WTC11 (cell line): ENCODE data around the gene WDR59.

ENCODE experiments used
- ETV6 ChIP-seq: sonication (generic); formaldehyde crosslinking; IDR thresholded peaks from 2 replicates; pipeline ENCODE4 v1.8.1; 2022; ENCODE audit warnings: mild to moderate bottlenecking, missing genetic modification reagents
- TF ChIP-seq, protein P1 (sequence below): sonication (generic); formaldehyde crosslinking; IDR thresholded peaks from 2 replicates; pipeline ENCODE4 v1.8.0; 2022; ENCODE audit warnings: mild to moderate bottlenecking, missing genetic modification reagents
- TF ChIP-seq, protein P2 (sequence below): sonication (generic); formaldehyde crosslinking; IDR thresholded peaks from 2 replicates; pipeline ENCODE4 v1.8.1; 2023; ENCODE audit warnings: mild to moderate bottlenecking, missing genetic modification reagents, moderate library complexity

DNA sequence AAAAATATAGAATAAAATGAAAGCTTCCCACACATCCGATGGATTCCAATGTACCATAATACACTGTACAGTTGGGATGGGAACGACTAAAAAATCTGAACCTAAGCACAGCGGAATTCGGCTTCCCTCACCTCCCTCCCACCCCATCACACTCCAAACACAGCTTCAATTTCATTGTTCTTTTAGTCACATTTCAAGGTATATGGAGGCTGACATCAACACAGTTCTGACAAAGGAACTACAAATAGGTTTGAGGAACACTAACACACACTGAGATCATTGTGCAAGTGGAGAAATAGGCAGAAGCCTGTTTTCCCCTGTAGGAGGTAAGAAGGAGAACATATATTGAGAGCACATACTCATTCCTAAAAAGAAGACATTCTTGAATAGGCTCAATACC lies 85.1 kb downstream of the WDR59 start:
- no peak for TF ChIP-seq ETV6
- TF ChIP-seq, protein P1, sequence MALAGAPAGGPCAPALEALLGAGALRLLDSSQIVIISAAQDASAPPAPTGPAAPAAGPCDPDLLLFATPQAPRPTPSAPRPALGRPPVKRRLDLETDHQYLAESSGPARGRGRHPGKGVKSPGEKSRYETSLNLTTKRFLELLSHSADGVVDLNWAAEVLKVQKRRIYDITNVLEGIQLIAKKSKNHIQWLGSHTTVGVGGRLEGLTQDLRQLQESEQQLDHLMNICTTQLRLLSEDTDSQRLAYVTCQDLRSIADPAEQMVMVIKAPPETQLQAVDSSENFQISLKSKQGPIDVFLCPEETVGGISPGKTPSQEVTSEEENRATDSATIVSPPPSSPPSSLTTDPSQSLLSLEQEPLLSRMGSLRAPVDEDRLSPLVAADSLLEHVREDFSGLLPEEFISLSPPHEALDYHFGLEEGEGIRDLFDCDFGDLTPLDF, result no peak
- TF ChIP-seq, protein P2, sequence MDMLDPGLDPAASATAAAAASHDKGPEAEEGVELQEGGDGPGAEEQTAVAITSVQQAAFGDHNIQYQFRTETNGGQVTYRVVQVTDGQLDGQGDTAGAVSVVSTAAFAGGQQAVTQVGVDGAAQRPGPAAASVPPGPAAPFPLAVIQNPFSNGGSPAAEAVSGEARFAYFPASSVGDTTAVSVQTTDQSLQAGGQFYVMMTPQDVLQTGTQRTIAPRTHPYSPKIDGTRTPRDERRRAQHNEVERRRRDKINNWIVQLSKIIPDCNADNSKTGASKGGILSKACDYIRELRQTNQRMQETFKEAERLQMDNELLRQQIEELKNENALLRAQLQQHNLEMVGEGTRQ (CRISPR knock-in tag), result no peak
